Suppressor macrophage (primary cell): ENCODE data around the gene SOX15.
"Not testable (repeated sequence)": the region's sequence is repeated elsewhere in the genome, so short reads cannot be mapped to it uniquely, and the experiment has no call there.

ENCODE experiments used
- DNase-seq, 4 experiments: peaks; one replicate each; pipeline ENCODE4 v3.0.0-alpha.2; 2020 to 2022
- total RNA-seq, 17 experiments: gene quantifications; one replicate each; lab custom pipeline; 2026; ENCODE audit warnings: mixed read lengths in 6 of 17, inconsistent platforms in 3 of 17; lab: John Stamatoyannopoulos, UW

SOX15 gene
- total RNA-seq: 0 to 0.44 (median 0.05) reads per million in 17 experiments

GRCh38 chr17:7589891-7590691 is at the start of gene SOX15:
TSS of gene SOX15 (minus strand) at chr17:7590094. CDS start at chr17:7589676, 418 bp downstream.
- no peak for DNase-seq

- DNase-seq: no peak
These were observed 46.3 kb upstream of the SOX15 start for GRCh38 chr17:7636163-7636562.

- DNase-seq: peak; percentile 38 to 60 (median 48)
These were observed 44.5 kb upstream of the SOX15 start for GRCh38 chr17:7634384-7634783.

GRCh38 chr17:7633093-7633492 is 43.2 kb upstream of the SOX15 start:
- no peak for DNase-seq

- DNase-seq: peak; percentile 66 to 82 (median 74)
These were observed 42.6 kb upstream of the SOX15 start for GRCh38 chr17:7632492-7632894.

GRCh38 chr17:7631398-7632380 is 41.8 kb upstream of the SOX15 start:
- DNase-seq: no peak

- no peak for DNase-seq
These were observed 40.2 kb upstream of the SOX15 start, which contains the start of gene SHBG for GRCh38 chr17:7629939-7630571. TSS of gene SHBG (plus strand) at chr17:7630135. CDS start at chr17:7630173, 38 bp downstream.

- peak; percentile 91 to 96 (median 94) for DNase-seq
These were observed 37.6 kb upstream of the SOX15 start, which contains the start of gene SAT2 for GRCh38 chr17:7627250-7628121. TSS of gene SAT2 (minus strand) at chr17:7627821. CDS start at chr17:7627635, 186 bp downstream.

- DNase-seq: no peak
These were observed 37.0 kb upstream of the SOX15 start for GRCh38 chr17:7626956-7627249.

- peak; percentile 82 to 90 (median 90) for DNase-seq
These were observed 36.4 kb upstream of the SOX15 start for GRCh38 chr17:7626307-7626706.

GRCh38 chr17:7625749-7626148 is 35.9 kb upstream of the SOX15 start:
- DNase-seq: not testable (repeated sequence)

- DNase-seq: no peak
These were observed 33.8 kb upstream of the SOX15 start for GRCh38 chr17:7623661-7624060.

GRCh38 chr17:7620835-7621234 is 30.9 kb upstream of the SOX15 start:
- DNase-seq: no peak

GRCh38 chr17:7618608-7619007 is 28.7 kb upstream of the SOX15 start:
- DNase-seq: no peak

- no peak for DNase-seq
These were observed 25.4 kb upstream of the SOX15 start for GRCh38 chr17:7615265-7615747.

GRCh38 chr17:7614425-7615264 is 24.8 kb upstream of the SOX15 start, which contains the start of gene FXR2:
TSS of gene FXR2 (minus strand) at chr17:7614897. CDS start at chr17:7614532, 365 bp downstream.
- peak; percentile 99 to 100 (median 100) for DNase-seq

- DNase-seq: no peak
These were observed 24.0 kb upstream of the SOX15 start for GRCh38 chr17:7613769-7614424.

- no peak for DNase-seq
These were observed 22.4 kb upstream of the SOX15 start for GRCh38 chr17:7612294-7612640.

- DNase-seq: no peak
These were observed 21.9 kb upstream of the SOX15 start for GRCh38 chr17:7611635-7612293.
